LNCaP clone FGC (cell line): Measurements from ENCODE around the gene KCNN3.

Experiments
- DNase-seq: peaks from one replicate; pipeline ENCODE4 v3.0.0-alpha.2; 2011; ENCODE audit warnings: low read depth
- H3K4me3 ChIP-seq: 2 replicates; pipeline ENCODE4 v1.5.1; 2011; ENCODE audit warnings: mild to moderate bottlenecking, low read depth, low read length, control low read depth
- CTCF ChIP-seq: IDR thresholded peaks from 2 replicates; pipeline ENCODE4 v1.5.1; 2012; ENCODE audit warnings: mild to moderate bottlenecking; ENCODE audit not compliant: control insufficient read depth, insufficient read depth; ENCODE audit errors: extremely low read depth

Gene KCNN3

DNA sequence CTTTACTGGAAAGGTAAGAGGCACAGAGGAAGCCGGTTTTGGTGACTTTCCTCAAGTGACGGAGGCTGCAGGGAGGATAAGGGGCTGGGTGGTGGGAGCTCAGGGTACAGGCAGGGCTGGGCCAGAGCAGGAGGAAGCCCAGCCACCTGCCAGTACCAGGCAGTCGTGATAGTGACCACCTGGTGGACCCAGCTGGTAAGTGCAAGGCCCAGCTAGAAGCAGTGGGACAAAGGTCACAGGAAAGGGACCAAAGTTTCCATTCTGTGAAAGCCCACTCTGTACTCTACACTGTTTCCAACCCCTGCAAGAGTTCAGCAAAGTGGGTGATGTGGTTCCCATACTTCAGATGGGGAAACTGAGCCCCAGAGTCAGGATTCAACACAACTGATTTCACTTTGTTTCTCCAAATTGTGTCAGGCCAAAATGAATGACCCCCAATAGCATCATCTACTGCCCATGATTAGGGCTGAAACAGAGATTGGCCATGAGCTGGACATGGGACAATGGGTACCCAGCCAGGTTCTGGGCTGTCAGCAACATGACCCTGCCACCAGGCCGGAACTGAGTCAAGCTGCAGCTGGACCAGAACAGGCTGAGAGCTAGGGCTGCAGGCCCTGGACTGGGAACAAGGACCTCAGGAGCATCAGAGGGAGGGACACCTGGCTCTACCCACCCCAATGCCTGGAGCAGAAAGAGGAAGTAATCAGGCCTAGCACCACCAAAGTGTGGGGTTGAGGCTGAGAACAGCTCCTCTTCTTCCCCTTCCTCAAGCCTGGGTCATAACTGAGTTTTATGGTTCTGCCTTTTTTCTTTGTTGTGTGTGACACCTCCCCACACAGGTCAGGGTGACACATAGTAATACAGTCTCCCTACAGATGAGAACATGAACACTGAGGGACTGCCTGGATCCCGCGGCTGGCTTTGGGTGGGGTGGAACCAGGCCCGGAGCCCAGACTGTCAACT, 50.2 kb downstream of the KCNN3 start:
- DNase-seq = no peak
- H3K4me3 ChIP-seq = no peak overlapping the region
- peak; percentile 48 for TF ChIP-seq CTCF

GRCh38 chr1:154818911-154819310, 51.2 kb downstream of the KCNN3 start:
- TF ChIP-seq CTCF = no peak
- no peak overlapping the region for H3K4me3 ChIP-seq
- no peak for DNase-seq

DNA sequence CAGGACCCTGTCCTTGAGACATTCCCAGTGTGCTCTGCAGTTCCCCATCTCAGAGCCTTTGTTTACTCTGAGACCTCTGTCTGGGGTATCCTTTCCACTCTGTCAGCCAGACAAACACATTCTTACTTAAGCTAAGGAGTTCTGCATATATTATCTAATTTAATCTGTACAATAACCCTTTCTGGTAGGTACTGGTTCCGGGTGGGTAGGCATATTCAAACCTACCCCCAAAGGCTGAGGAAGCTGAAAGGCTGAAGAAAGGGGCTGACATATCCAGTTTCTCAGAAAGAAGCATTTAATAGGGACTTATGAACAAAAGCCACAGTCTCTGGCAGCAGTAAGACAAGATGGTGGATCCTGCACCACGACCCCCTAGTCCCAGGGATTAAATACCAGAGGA, 53.1 kb downstream of the KCNN3 start:
- TF ChIP-seq CTCF = no peak
- no peak overlapping the region for H3K4me3 ChIP-seq
- DNase-seq = no peak

GRCh38 chr1:154816369-154816768, 53.7 kb downstream of the KCNN3 start:
- DNase-seq = no peak
- TF ChIP-seq CTCF = no peak
- H3K4me3 ChIP-seq = no peak overlapping the region

DNA sequence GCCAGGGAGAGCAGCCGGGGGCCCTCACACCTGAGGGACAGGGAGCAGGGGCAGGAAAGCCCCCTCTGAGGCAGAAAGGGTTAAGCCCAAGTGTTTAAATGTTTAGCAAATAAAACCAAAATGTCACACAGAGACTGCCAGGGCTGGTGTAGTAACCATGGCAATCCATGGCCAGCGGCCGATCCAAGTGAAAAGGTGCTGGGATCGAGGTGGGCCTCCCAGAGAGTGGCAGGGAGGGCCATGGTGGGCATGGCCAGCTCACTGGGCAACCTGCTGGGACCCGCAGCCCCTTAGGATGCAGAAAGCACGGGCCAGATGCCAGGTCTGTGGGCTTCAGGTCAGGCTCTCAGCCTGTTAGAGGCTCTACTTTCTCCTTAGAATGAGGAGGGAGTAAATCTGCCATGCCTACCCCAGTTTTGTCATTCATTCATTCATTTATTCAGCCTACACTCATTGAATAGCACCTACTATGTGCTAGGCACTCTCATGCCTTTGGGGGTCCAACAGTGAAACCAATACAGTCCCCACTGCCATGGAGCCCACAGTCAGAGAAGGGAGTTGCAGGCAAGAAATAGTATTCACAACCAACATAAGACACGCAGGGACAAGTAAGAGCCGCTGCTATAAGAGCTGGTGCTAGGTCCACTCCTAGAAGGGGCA, 56.1 kb downstream of the KCNN3 start:
- DNase-seq = no peak
- no peak for TF ChIP-seq CTCF
- no peak overlapping the region for H3K4me3 ChIP-seq

DNA sequence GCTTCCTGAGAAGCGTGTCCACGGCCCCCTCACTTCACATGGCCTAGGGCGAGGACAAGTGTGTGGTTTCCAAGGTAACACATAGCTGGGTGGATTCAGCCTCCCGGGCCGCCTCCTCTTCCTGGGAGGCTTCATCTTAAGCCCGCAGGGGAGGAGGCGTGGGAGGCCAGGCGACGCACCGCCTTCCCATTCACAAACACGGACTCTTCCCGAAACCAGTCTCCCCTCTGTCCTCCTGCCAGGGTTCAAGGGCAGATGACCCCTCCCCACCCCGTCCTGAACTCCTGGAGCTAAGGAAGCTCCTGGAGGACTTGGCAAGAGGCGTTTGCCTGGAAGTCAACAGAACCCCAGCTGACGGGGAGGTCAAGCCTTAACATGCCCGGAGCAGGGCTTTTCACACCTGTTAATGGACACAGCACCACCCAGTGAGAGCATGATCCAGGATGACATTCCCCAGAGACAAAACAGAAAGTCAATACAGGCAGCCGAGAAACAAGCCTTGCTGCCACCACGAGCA, 56.7 kb downstream of the KCNN3 start:
- DNase-seq = no peak
- H3K4me3 ChIP-seq = no peak overlapping the region
- TF ChIP-seq CTCF = no peak
